Kidney epithelial cell (primary cell): ENCODE results near the gene CTNNBL1. TPM values are rescaled to one million over a fixed set of nuclear protein-coding genes. Genes with fewer than 3 reads are reported as not detected.
A peak's percentile ranks its signal among the peaks of the same experiment; 100 is the strongest.

Experiments
- DNase-seq: peaks from one replicate; pipeline ENCODE4 v3.0.0-alpha.2; 2010; ENCODE audit warnings: low read depth
- H3K27me3 ChIP-seq: 2 replicates; pipeline ENCODE4 v1.6.0; 2011; ENCODE audit warnings: low read length; ENCODE audit not compliant: control insufficient read depth, insufficient read depth
- H3K36me3 ChIP-seq: 2 replicates; pipeline ENCODE4 v1.5.1; 2011; ENCODE audit warnings: low read length; ENCODE audit not compliant: control insufficient read depth, insufficient read depth
- H3K4me3 ChIP-seq: 2 replicates; pipeline ENCODE4 v1.5.1; 2011; ENCODE audit warnings: low read depth, mild to moderate bottlenecking, control low read depth, low read length
- CTCF ChIP-seq: IDR thresholded peaks from 2 replicates; pipeline ENCODE4 v1.5.1; 2011; ENCODE audit warnings: mild to moderate bottlenecking, moderate library complexity, low read length, control low read depth, inconsistent platforms; ENCODE audit not compliant: insufficient read depth, poor library complexity, severe bottlenecking
- total RNA-seq: library from RNA; depleted of rRNA; stranded (reverse); fragments of >200 nt; gene quantifications from 2 replicates; pipeline ENCODE4 v1.2.3, GENCODE V29; 2015

Gene CTNNBL1
- total RNA-seq, 1 donor from 2014 or later: 40.5 TPM

GRCh38 chr20:37905671-37906613 lies 212.1 kb downstream of the CTNNBL1 start:
- Histone ChIP-seq H3K36me3 (no peaks in the 10 kb centered on the region), H3K27me3 (peaks cover 60% of the 10 kb centered on the region), H3K4me3 (no peak overlapping the region)
- DNase-seq: no peak
- no peak for TF ChIP-seq CTCF

GRCh38 chr20:37907330-37907676 lies 213.5 kb downstream of the CTNNBL1 start:
- no peak for DNase-seq
- Histone ChIP-seq H3K4me3 (no peak overlapping the region), H3K36me3 (no peaks in the 10 kb centered on the region), H3K27me3 (peaks cover 58% of the 10 kb centered on the region)
- TF ChIP-seq CTCF: no peak

GRCh38 chr20:37907677-37908401 lies 214.0 kb downstream of the CTNNBL1 start:
- TF ChIP-seq CTCF: no peak
- no peaks in the 10 kb centered on the region for H3K36me3 ChIP-seq
- peaks cover 59% of the 10 kb centered on the region for H3K27me3 ChIP-seq

GRCh38 chr20:37911261-37911660 lies 217.4 kb downstream of the CTNNBL1 start:
- Histone ChIP-seq H3K36me3 (no peaks in the 10 kb centered on the region), H3K4me3 (no peak overlapping the region), H3K27me3 (peaks cover 63% of the 10 kb centered on the region)
- no peak for DNase-seq
- TF ChIP-seq CTCF: no peak

More at GRCh38 chr20:37907677-37908401, 214.0 kb downstream of the CTNNBL1 start:
- DNase-seq: peak; percentile 32
- H3K4me3 ChIP-seq: no peak overlapping the region

GRCh38 chr20:37911838-37912281 lies 218.0 kb downstream of the CTNNBL1 start:
- no peak for TF ChIP-seq CTCF
- Histone ChIP-seq H3K27me3 (peaks cover 65% of the 10 kb centered on the region), H3K36me3 (no peaks in the 10 kb centered on the region), H3K4me3 (no peak overlapping the region)
- DNase-seq: no peak
